Measurements from ENCODE around the gene UPB1. TPM values are rescaled to one million over a fixed set of nuclear protein-coding genes. Genes with fewer than 3 reads are reported as not detected.

UPB1 gene
- total and polyA plus RNA-seq, 9 of the 15 experiments (the other 6 are each of a cell fraction or from before 2014, with no cell fraction given), result 0.06 to 0.11 TPM; not detected in 7

DNA sequence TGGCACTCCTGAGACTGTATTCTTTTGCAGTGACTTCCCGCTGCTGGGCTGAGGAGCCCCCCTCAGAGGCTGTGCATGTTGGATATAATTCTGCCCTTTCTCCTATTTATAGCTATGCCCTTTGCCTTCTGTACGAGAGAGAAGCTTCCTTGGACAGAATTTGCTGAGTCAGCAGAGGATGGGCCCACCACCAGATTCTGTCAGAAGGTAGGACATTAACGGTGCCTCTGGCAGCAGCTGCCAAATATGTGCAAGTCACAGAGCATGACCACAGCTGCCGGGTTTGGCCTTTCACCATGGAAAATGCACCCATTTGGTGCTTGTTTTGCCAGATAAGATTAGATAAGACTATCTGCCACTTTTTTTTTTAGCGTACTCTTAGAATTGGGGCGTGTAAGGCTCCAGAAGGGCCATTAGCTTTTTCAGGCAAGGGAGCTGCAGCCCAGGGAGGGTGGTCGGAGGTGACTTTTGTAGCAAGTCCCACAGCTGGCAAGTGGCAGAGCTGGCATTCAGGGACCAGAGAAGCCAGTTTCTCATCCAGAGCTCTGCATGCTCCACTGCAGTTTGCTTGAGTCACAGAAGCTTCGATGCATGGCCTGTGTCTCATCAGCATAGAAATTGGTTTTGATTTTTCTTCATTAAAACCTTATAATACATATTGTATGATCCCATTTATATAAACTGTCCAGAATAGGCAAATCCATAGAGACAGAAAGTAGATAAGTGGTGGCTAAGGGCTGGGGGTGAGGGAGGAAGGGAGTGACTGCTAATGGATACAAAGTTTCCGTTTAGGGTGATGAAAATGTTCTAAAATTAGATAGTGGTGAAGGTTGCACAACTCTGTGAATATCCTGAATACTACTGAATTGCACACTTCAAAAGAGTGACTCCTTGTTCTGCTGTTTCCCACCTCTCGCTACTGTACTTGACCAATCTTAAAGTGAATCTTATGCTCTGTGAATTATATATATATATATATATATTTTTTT, 15.8 kb downstream of the UPB1 start (continued):
- TF ChIP-seq, protein P1, sequence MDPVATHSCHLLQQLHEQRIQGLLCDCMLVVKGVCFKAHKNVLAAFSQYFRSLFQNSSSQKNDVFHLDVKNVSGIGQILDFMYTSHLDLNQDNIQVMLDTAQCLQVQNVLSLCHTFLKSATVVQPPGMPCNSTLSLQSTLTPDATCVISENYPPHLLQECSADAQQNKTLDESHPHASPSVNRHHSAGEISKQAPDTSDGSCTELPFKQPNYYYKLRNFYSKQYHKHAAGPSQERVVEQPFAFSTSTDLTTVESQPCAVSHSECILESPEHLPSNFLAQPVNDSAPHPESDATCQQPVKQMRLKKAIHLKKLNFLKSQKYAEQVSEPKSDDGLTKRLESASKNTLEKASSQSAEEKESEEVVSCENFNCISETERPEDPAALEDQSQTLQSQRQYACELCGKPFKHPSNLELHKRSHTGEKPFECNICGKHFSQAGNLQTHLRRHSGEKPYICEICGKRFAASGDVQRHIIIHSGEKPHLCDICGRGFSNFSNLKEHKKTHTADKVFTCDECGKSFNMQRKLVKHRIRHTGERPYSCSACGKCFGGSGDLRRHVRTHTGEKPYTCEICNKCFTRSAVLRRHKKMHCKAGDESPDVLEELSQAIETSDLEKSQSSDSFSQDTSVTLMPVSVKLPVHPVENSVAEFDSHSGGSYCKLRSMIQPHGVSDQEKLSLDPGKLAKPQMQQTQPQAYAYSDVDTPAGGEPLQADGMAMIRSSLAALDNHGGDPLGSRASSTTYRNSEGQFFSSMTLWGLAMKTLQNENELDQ (CRISPR knock-in tag; IDR thresholded peaks at IDR 0.05; ENCODE audit: borderline replicate concordance), result no peak
- TF ChIP-seq CTBP1 (IDR thresholded peaks at IDR 0.05; ENCODE audit: borderline replicate concordance) (no peak), DPF2 (IDR thresholded peaks at IDR 0.05) (peak; percentile 53; the same call in 1 of the 2 replicates), ZNF121 (CRISPR knock-in tag; conservative IDR thresholded peaks at IDR 0.05) (no peak), BACH1 (tag; IDR thresholded peaks at IDR 0.05) (peak; percentile 90), BRF1 (IDR thresholded peaks at IDR 0.05; ENCODE audit: borderline replicate concordance, extremely low read depth, insufficient read length) (no peak), POLR2H (tag; IDR thresholded peaks at IDR 0.05; ENCODE audit: low read depth) (no peak), ARID1B (IDR thresholded peaks at IDR 0.05) (peak; percentile 42), ZNF551 (CRISPR knock-in tag; IDR thresholded peaks at IDR 0.05) (no peak), BMI1 (IDR thresholded peaks at IDR 0.05; ENCODE audit: low read length) (no peak), CSDE1 (IDR thresholded peaks at IDR 0.05) (no peak), C11orf30 (IDR thresholded peaks at IDR 0.05; ENCODE audit: low read depth) (peak; percentile 99), LEF1 (IDR thresholded peaks at IDR 0.05) (peak; percentile 36; the same call in 1 of the 2 replicates)
- TF ChIP-seq, protein P2, sequence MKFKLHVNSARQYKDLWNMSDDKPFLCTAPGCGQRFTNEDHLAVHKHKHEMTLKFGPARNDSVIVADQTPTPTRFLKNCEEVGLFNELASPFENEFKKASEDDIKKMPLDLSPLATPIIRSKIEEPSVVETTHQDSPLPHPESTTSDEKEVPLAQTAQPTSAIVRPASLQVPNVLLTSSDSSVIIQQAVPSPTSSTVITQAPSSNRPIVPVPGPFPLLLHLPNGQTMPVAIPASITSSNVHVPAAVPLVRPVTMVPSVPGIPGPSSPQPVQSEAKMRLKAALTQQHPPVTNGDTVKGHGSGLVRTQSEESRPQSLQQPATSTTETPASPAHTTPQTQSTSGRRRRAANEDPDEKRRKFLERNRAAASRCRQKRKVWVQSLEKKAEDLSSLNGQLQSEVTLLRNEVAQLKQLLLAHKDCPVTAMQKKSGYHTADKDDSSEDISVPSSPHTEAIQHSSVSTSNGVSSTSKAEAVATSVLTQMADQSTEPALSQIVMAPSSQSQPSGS (CRISPR knock-in tag; IDR thresholded peaks at IDR 0.05), result no peak
- TF ChIP-seq, protein P3, sequence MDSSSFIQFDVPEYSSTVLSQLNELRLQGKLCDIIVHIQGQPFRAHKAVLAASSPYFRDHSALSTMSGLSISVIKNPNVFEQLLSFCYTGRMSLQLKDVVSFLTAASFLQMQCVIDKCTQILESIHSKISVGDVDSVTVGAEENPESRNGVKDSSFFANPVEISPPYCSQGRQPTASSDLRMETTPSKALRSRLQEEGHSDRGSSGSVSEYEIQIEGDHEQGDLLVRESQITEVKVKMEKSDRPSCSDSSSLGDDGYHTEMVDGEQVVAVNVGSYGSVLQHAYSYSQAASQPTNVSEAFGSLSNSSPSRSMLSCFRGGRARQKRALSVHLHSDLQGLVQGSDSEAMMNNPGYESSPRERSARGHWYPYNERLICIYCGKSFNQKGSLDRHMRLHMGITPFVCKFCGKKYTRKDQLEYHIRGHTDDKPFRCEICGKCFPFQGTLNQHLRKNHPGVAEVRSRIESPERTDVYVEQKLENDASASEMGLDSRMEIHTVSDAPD (CRISPR knock-in tag; IDR thresholded peaks at IDR 0.05), result peak; percentile 99
- TF ChIP-seq, protein P4, sequence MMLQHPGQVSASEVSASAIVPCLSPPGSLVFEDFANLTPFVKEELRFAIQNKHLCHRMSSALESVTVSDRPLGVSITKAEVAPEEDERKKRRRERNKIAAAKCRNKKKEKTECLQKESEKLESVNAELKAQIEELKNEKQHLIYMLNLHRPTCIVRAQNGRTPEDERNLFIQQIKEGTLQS (IDR thresholded peaks at IDR 0.05), result peak; percentile 52; the same call in 1 of the 2 replicates
- TF ChIP-seq, protein P4 (CRISPR knock-in tag; conservative IDR thresholded peaks at IDR 0.05), result no peak
- TF ChIP-seq, protein P5, sequence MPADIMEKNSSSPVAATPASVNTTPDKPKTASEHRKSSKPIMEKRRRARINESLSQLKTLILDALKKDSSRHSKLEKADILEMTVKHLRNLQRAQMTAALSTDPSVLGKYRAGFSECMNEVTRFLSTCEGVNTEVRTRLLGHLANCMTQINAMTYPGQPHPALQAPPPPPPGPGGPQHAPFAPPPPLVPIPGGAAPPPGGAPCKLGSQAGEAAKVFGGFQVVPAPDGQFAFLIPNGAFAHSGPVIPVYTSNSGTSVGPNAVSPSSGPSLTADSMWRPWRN (IDR thresholded peaks at IDR 0.05; ENCODE audit: low read depth), result 0 out of 2 replicates have a peak, but pooled peaks have one; percentile 7

All from K562 (cell line).